ENCODE data around the gene ATF3.

ATF3 gene

GRCh38 chr1:212621949-212622305, 13.4 kb downstream of the ATF3 start:
- H3K9me2 ChIP-seq (replicated peaks; ENCODE audit: control insufficient read depth, low read length): no peaks in the 10 kb centered on the region
- H3K27ac ChIP-seq (ENCODE audit: low read depth, low read length): no peak overlapping the region
- H3K79me2 ChIP-seq (ENCODE audit: control insufficient read depth, low read length): no peaks in the 10 kb centered on the region
- H4K20me1 ChIP-seq (ENCODE audit: control insufficient read depth, insufficient read depth, low read depth, low read length): no peaks in the 10 kb centered on the region
- H3K27me3 ChIP-seq (ENCODE audit: control insufficient read depth, low read length): peaks cover 28% of the 10 kb centered on the region
- no peak overlapping the region for H3K4me3 ChIP-seq (ENCODE audit: low read length)
- H3K4me2 ChIP-seq (ENCODE audit: low read length): no peak overlapping the region
- TF ChIP-seq CTCF (IDR thresholded peaks at IDR 0.05; ENCODE audit: low read depth, low read length, poor library complexity, severe bottlenecking): no peak
- no peak for TF ChIP-seq EZH2phosphoT487 (IDR thresholded peaks at IDR 0.05; ENCODE audit: borderline replicate concordance, low read length)
- H3K9me3 ChIP-seq (ENCODE audit: control insufficient read depth, insufficient read depth, low read length): no peaks in the 10 kb centered on the region
- no peaks in the 10 kb centered on the region for H3F3A ChIP-seq (ENCODE audit: control insufficient read depth, insufficient read depth)
- H3K36me3 ChIP-seq (ENCODE audit: control insufficient read depth, low read length): no peaks in the 10 kb centered on the region
- no peaks in the 10 kb centered on the region for H3K4me1 ChIP-seq (ENCODE audit: control insufficient read depth, low read length)

GRCh38 chr1:212622467-212622866, 13.9 kb downstream of the ATF3 start:
- H3K36me3 ChIP-seq (ENCODE audit: control insufficient read depth, low read length): no peaks in the 10 kb centered on the region

GRCh38 chr1:212622906-212623305, 14.3 kb downstream of the ATF3 start:
- Histone ChIP-seq H3K27ac (ENCODE audit: low read depth, low read length) (no peak overlapping the region), H3K4me2 (ENCODE audit: low read length) (no peak overlapping the region), H3K79me2 (ENCODE audit: control insufficient read depth, low read length) (no peaks in the 10 kb centered on the region), H3K27me3 (ENCODE audit: control insufficient read depth, low read length) (peaks cover 30% of the 10 kb centered on the region), H3K4me3 (ENCODE audit: low read length) (no peak overlapping the region), H3K36me3 (ENCODE audit: control insufficient read depth, low read length) (no peaks in the 10 kb centered on the region), H3K9me3 (ENCODE audit: control insufficient read depth, insufficient read depth, low read length) (no peaks in the 10 kb centered on the region), H3K9me2 (replicated peaks; ENCODE audit: control insufficient read depth, low read length) (no peaks in the 10 kb centered on the region), H3F3A (ENCODE audit: control insufficient read depth, insufficient read depth) (no peaks in the 10 kb centered on the region), H4K20me1 (ENCODE audit: control insufficient read depth, insufficient read depth, low read depth, low read length) (no peaks in the 10 kb centered on the region), H3K4me1 (ENCODE audit: control insufficient read depth, low read length) (no peaks in the 10 kb centered on the region)
- TF ChIP-seq EZH2phosphoT487 (IDR thresholded peaks at IDR 0.05; ENCODE audit: borderline replicate concordance, low read length): no peak
- TF ChIP-seq CTCF (IDR thresholded peaks at IDR 0.05; ENCODE audit: low read depth, low read length, poor library complexity, severe bottlenecking): no peak

More at GRCh38 chr1:212622467-212622866, 13.9 kb downstream of the ATF3 start:
- no peak overlapping the region for H3K4me2 ChIP-seq (ENCODE audit: low read length)
- H3K79me2 ChIP-seq (ENCODE audit: control insufficient read depth, low read length): no peaks in the 10 kb centered on the region
- H3K27me3 ChIP-seq (ENCODE audit: control insufficient read depth, low read length): peaks cover 30% of the 10 kb centered on the region
- TF ChIP-seq EZH2phosphoT487 (IDR thresholded peaks at IDR 0.05; ENCODE audit: borderline replicate concordance, low read length) (no peak), CTCF (IDR thresholded peaks at IDR 0.05; ENCODE audit: low read depth, low read length, poor library complexity, severe bottlenecking) (no peak)
- no peaks in the 10 kb centered on the region for H3K4me1 ChIP-seq (ENCODE audit: control insufficient read depth, low read length)
- no peak overlapping the region for H3K27ac ChIP-seq (ENCODE audit: low read depth, low read length)
- H3F3A ChIP-seq (ENCODE audit: control insufficient read depth, insufficient read depth): no peaks in the 10 kb centered on the region
- H3K9me3 ChIP-seq (ENCODE audit: control insufficient read depth, insufficient read depth, low read length): no peaks in the 10 kb centered on the region
- no peaks in the 10 kb centered on the region for H4K20me1 ChIP-seq (ENCODE audit: control insufficient read depth, insufficient read depth, low read depth, low read length)
- no peaks in the 10 kb centered on the region for H3K9me2 ChIP-seq (replicated peaks; ENCODE audit: control insufficient read depth, low read length)
- H3K4me3 ChIP-seq (ENCODE audit: low read length): no peak overlapping the region

GRCh38 chr1:212623603-212624002, 15.0 kb downstream of the ATF3 start:
- H3K9me3 ChIP-seq (ENCODE audit: control insufficient read depth, insufficient read depth, low read length): no peaks in the 10 kb centered on the region
- no peaks in the 10 kb centered on the region for H3F3A ChIP-seq (ENCODE audit: control insufficient read depth, insufficient read depth)
- H3K36me3 ChIP-seq (ENCODE audit: control insufficient read depth, low read length): no peaks in the 10 kb centered on the region
- no peaks in the 10 kb centered on the region for H3K9me2 ChIP-seq (replicated peaks; ENCODE audit: control insufficient read depth, low read length)
- H3K4me2 ChIP-seq (ENCODE audit: low read length): no peak overlapping the region
- no peak overlapping the region for H3K4me3 ChIP-seq (ENCODE audit: low read length)
- no peaks in the 10 kb centered on the region for H3K79me2 ChIP-seq (ENCODE audit: control insufficient read depth, low read length)
- H4K20me1 ChIP-seq (ENCODE audit: control insufficient read depth, insufficient read depth, low read depth, low read length): no peaks in the 10 kb centered on the region
- TF ChIP-seq EZH2phosphoT487 (IDR thresholded peaks at IDR 0.05; ENCODE audit: borderline replicate concordance, low read length): no peak
- no peak for TF ChIP-seq CTCF (IDR thresholded peaks at IDR 0.05; ENCODE audit: low read depth, low read length, poor library complexity, severe bottlenecking)
- peaks cover 30% of the 10 kb centered on the region for H3K27me3 ChIP-seq (ENCODE audit: control insufficient read depth, low read length)
- H3K4me1 ChIP-seq (ENCODE audit: control insufficient read depth, low read length): no peaks in the 10 kb centered on the region
- H3K27ac ChIP-seq (ENCODE audit: low read depth, low read length): no peak overlapping the region
